Panc1 (cell line): Measurements from ENCODE around the gene ABCB8. TPM values are rescaled to one million over a fixed set of nuclear protein-coding genes. Genes with fewer than 3 reads are reported as not detected.

Experiments used
- ATAC-seq: fragments of 200-7000 bp; cut with Tn5 transposase; 2 replicates; pipeline ENCODE4 v1.9.1; 2020; ENCODE audit warnings: mild to moderate bottlenecking, moderate library complexity
- BruUV-seq: library from RNA; stranded (reverse); fragments of 400-500 nt; replicated peaks from 2 replicates; lab custom pipeline; 2021; lab: Mats Ljungman, UMichigan
- CTCF ChIA-PET: fragments of 300-600 bp; sonication (Branson Sonifier 250); formaldehyde crosslinking; loops from one replicate; lab custom pipeline; 2022; ENCODE audit warnings: antibody characterized with exemption; lab: Charles Lee
- POLR2A ChIA-PET: fragments of 300-600 bp; sonication (Branson Sonifier 250); formaldehyde crosslinking; loops from one replicate; lab custom pipeline; 2022; ENCODE audit warnings: antibody characterized with exemption; lab: Charles Lee
- DNase-seq: peaks from one replicate; pipeline ENCODE4 v3.0.0-alpha.2; 2010; ENCODE audit warnings: low read depth, low spot score
- H3K27ac ChIP-seq: 2 replicates; pipeline ENCODE4 v1.5.1; 2011; ENCODE audit warnings: mild to moderate bottlenecking, low read length, inconsistent platforms
- H3K27me3 ChIP-seq: fragments of 200-500 bp; sonication (Bioruptor generic); 2 replicates; pipeline ENCODE4 v1.6.0; 2014; ENCODE audit warnings: low read length, inconsistent platforms; ENCODE audit not compliant: control insufficient read depth, insufficient read depth
- H3K36me3 ChIP-seq: fragments of 200-500 bp; sonication (Bioruptor generic); 2 replicates; pipeline ENCODE4 v1.5.1; 2014; ENCODE audit warnings: inconsistent platforms, mild to moderate bottlenecking, low read length, moderate library complexity; ENCODE audit not compliant: control insufficient read depth, insufficient read depth
- H3K4me1 ChIP-seq: 2 replicates; pipeline ENCODE4 v1.5.1; 2011; ENCODE audit warnings: inconsistent platforms, mild to moderate bottlenecking, low read length, moderate library complexity; ENCODE audit not compliant: control insufficient read depth, insufficient read depth
- H3K4me3 ChIP-seq, 2 experiments: 2 replicates each; pipeline ENCODE4 v1.5.1; 2011 to 2012; ENCODE audit warnings: low read depth in 2 of 2, low read length in 2 of 2, mild to moderate bottlenecking in 2 of 2, inconsistent platforms in 1 of 2, moderate library complexity in 1 of 2
- H3K9me3 ChIP-seq: fragments of 200-500 bp; sonication (Bioruptor generic); 2 replicates; pipeline ENCODE4 v1.5.1; 2014; ENCODE audit warnings: low read depth, mild to moderate bottlenecking, inconsistent platforms, low read length, moderate library complexity; ENCODE audit not compliant: control insufficient read depth, insufficient read depth
- POLR2AphosphoS5 ChIP-seq: IDR thresholded peaks from 2 replicates; pipeline ENCODE4 v1.6.1; 2012; ENCODE audit warnings: mild to moderate bottlenecking, low read depth, low read length, moderate library complexity
- SIN3A ChIP-seq: IDR thresholded peaks from 2 replicates; pipeline ENCODE4 v1.6.1; 2012; ENCODE audit warnings: low read depth, mild to moderate bottlenecking, low read length, moderate library complexity, borderline replicate concordance; ENCODE audit not compliant: insufficient read depth
- TCF7L2 ChIP-seq: IDR thresholded peaks from 2 replicates; pipeline ENCODE4 v1.6.1; 2011; ENCODE audit warnings: mild to moderate bottlenecking, low read depth, low read length, inconsistent platforms
- in situ Hi-C: cut with HindIII; loops from 2 replicates; pipeline ENCODE4 v1.10.0; 2016; ENCODE audit warnings: low sequenced_read_pairs, low pct_unique_long_range_greater_than_20kb
- intact Hi-C: fragments of 100-400 bp; cut with micrococcal nuclease; formaldehyde crosslinking; loops from one replicate; pipeline ENCODE4 v1.10.0; 2022; ENCODE audit not compliant: unreplicated experiment
- total RNA-seq: library from RNA; stranded (reverse); gene quantifications from one replicate; pipeline ENCODE4 v1.2.1, GENCODE V29; 2021; ENCODE audit not compliant: unreplicated experiment
- TF ChIP-seq, protein P1 (sequence below): fragments of 450-650 bp; IDR thresholded peaks from 2 replicates; pipeline ENCODE4 v1.5.1; 2017; ENCODE audit warnings: mild to moderate bottlenecking
- TF ChIP-seq, protein P2 (sequence below), 2 experiments: IDR thresholded peaks; 2 replicates each; pipeline ENCODE4 v1.6.1; 2011 to 2012; ENCODE audit warnings: low read depth in 2 of 2, control low read depth in 1 of 2, low read length in 1 of 2, mild to moderate bottlenecking in 1 of 2, moderate library complexity in 1 of 2; ENCODE audit not compliant: insufficient read depth in 1 of 2

ABCB8 gene
- total RNA-seq, 1 experiment from 2014 or later = 49.8 TPM

DNA sequence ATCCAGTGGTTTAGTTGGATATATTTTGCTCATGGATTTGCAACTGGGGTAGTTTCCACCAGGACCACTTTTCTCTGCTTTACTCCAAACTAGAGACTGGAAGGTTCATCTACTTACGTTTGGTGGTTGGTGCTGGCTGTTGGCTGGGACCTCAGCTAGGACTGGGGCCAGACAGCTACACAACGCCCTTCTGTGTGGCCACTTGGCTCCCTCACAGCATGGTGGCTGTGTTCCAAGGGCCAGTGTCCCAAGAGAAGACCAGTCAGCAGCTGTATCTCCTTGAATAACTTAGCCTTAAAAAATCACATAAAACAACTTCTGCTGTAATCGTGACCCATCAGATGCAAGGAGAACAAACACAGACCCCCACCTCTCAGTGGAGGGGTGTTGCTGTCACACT lies 45.9 kb upstream of the ABCB8 start:
- H3K27me3 ChIP-seq = peaks cover 3% of the 10 kb centered on the region; the same call in 1 of the 2 replicates
- H3K27ac ChIP-seq = no peak overlapping the region
- H3K4me3 ChIP-seq = no peak overlapping the region
- peaks cover under 1% of the 10 kb centered on the region; the same call in 1 of the 2 replicates for H3K4me1 ChIP-seq
- H3K36me3 ChIP-seq = no peaks in the 10 kb centered on the region; the same call in 1 of the 2 replicates
- no TSS peak for BruUV-seq
- intact Hi-C loops = no loop called here
- CTCF ChIA-PET = no interaction called here
- ATAC-seq (no peak), DNase-seq (no peak)
- POLR2A ChIA-PET = no interaction called here
- no peak for TF ChIP-seq POLR2AphosphoS5
- TF ChIP-seq TCF7L2 = no peak
- TF ChIP-seq, protein P1, sequence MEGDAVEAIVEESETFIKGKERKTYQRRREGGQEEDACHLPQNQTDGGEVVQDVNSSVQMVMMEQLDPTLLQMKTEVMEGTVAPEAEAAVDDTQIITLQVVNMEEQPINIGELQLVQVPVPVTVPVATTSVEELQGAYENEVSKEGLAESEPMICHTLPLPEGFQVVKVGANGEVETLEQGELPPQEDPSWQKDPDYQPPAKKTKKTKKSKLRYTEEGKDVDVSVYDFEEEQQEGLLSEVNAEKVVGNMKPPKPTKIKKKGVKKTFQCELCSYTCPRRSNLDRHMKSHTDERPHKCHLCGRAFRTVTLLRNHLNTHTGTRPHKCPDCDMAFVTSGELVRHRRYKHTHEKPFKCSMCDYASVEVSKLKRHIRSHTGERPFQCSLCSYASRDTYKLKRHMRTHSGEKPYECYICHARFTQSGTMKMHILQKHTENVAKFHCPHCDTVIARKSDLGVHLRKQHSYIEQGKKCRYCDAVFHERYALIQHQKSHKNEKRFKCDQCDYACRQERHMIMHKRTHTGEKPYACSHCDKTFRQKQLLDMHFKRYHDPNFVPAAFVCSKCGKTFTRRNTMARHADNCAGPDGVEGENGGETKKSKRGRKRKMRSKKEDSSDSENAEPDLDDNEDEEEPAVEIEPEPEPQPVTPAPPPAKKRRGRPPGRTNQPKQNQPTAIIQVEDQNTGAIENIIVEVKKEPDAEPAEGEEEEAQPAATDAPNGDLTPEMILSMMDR = no peak
- no peak for TF ChIP-seq SIN3A
- TF ChIP-seq, protein P2, sequence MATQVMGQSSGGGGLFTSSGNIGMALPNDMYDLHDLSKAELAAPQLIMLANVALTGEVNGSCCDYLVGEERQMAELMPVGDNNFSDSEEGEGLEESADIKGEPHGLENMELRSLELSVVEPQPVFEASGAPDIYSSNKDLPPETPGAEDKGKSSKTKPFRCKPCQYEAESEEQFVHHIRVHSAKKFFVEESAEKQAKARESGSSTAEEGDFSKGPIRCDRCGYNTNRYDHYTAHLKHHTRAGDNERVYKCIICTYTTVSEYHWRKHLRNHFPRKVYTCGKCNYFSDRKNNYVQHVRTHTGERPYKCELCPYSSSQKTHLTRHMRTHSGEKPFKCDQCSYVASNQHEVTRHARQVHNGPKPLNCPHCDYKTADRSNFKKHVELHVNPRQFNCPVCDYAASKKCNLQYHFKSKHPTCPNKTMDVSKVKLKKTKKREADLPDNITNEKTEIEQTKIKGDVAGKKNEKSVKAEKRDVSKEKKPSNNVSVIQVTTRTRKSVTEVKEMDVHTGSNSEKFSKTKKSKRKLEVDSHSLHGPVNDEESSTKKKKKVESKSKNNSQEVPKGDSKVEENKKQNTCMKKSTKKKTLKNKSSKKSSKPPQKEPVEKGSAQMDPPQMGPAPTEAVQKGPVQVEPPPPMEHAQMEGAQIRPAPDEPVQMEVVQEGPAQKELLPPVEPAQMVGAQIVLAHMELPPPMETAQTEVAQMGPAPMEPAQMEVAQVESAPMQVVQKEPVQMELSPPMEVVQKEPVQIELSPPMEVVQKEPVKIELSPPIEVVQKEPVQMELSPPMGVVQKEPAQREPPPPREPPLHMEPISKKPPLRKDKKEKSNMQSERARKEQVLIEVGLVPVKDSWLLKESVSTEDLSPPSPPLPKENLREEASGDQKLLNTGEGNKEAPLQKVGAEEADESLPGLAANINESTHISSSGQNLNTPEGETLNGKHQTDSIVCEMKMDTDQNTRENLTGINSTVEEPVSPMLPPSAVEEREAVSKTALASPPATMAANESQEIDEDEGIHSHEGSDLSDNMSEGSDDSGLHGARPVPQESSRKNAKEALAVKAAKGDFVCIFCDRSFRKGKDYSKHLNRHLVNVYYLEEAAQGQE (IDR thresholded peaks at IDR 0.05; ENCODE audit: insufficient read depth in 1 of 2, low read depth in 2 of 2, low read length in 1 of 2) = no peak
- no peaks in the 10 kb centered on the region for H3K9me3 ChIP-seq
- in situ Hi-C loops = no loop called here

DNA sequence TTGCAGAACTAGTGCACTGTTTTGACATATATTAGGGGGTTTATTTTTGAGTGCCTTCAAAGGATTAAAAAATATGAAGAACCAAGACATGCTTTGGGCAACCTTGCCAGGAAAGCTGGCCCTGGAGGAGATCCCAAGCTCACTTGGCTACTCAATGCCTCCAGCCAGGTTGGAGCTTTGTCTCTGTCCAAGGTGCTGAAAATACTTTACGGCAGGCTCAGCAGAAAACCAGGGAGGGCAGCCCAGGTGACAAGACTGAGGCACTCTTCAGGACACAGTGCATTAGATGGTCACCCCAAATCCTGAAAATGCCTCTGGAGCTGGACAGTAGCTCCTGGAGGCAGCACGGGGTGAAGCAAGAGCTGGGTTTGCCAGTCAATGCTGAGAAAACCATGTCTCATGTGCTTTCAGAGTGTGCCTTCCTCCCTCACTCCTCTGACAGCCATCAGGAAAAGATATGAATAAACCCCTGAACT lies 44.3 kb upstream of the ABCB8 start:
- ChIA-PET POLR2A (interaction anchor here (0.6 kb wide), 1 partner anchor 8 kb away, joined by 3 read pairs; no protein-coding TSS in a partner anchor), CTCF (interaction anchor here (0.5 to 1.0 kb wide), 3 partner anchors 15 to 577 kb away, joined by 3 to 11 read pairs (median 5); no protein-coding TSS in a partner anchor)
- Histone ChIP-seq H3K4me1 (no peaks in the 10 kb centered on the region), H3K27me3 (peaks cover 3% of the 10 kb centered on the region; the same call in 1 of the 2 replicates), H3K36me3 (no peaks in the 10 kb centered on the region), H3K9me3 (no peaks in the 10 kb centered on the region), H3K27ac (no peak overlapping the region), H3K4me3 (no peak overlapping the region)
- intact Hi-C loops (no loop called here), in situ Hi-C loops (no loop called here)
- no peak for ATAC-seq
- no peak for DNase-seq
- TF ChIP-seq POLR2AphosphoS5 (no peak), TCF7L2 (no peak), SIN3A (no peak)
- TF ChIP-seq, protein P1 = no peak
- TF ChIP-seq, protein P2 (IDR thresholded peaks at IDR 0.05; ENCODE audit: insufficient read depth in 1 of 2, low read depth in 2 of 2, low read length in 1 of 2) = peak; percentile 98 to 99
- BruUV-seq = no TSS peak
